NCI-H187 treated with DMSO at 0.1 percent for 48 hours (cell line): ENCODE results near the gene VDR.

Experiments
- DNase-seq: peaks from one replicate; lab custom pipeline; 2025; lab: John Stamatoyannopoulos, UW

The VDR gene

GRCh38 chr12:47870175-47870781 is 34.5 kb downstream of the VDR start:
- DNase-seq: no peak

GRCh38 chr12:47868552-47869031 is 36.2 kb downstream of the VDR start:
- no peak for DNase-seq

- DNase-seq: no peak
These were observed 36.8 kb downstream of the VDR start for GRCh38 chr12:47868041-47868440.

GRCh38 chr12:47867495-47867941 is 37.3 kb downstream of the VDR start:
- DNase-seq: no peak

- DNase-seq: no peak
These were observed 40.1 kb downstream of the VDR start for GRCh38 chr12:47864646-47865235.

GRCh38 chr12:47863985-47864384 is 40.8 kb downstream of the VDR start:
- no peak for DNase-seq

- no peak for DNase-seq
These were observed 41.3 kb downstream of the VDR start for GRCh38 chr12:47863467-47863866.

- no peak for DNase-seq
These were observed 41.9 kb downstream of the VDR start for GRCh38 chr12:47862881-47863280.

GRCh38 chr12:47862167-47862750 is 42.5 kb downstream of the VDR start:
- no peak for DNase-seq

- DNase-seq: no peak
These were observed 43.9 kb downstream of the VDR start for GRCh38 chr12:47860873-47861272.

- no peak for DNase-seq
These were observed 44.4 kb downstream of the VDR start for GRCh38 chr12:47860279-47860841.

- no peak for DNase-seq
These were observed 46.1 kb downstream of the VDR start for GRCh38 chr12:47858511-47859266.

GRCh38 chr12:47856721-47857575 is 47.8 kb downstream of the VDR start:
- no peak for DNase-seq

- DNase-seq: no peak
These were observed 48.7 kb downstream of the VDR start for GRCh38 chr12:47856094-47856493.

GRCh38 chr12:47855502-47855901 is 49.3 kb downstream of the VDR start:
- DNase-seq: no peak

- DNase-seq: no peak
These were observed 50.3 kb downstream of the VDR start for GRCh38 chr12:47854531-47854930.

GRCh38 chr12:47852096-47852571 is 52.7 kb downstream of the VDR start:
- DNase-seq: no peak

GRCh38 chr12:47851303-47851952 is 53.4 kb downstream of the VDR start:
- no peak for DNase-seq

GRCh38 chr12:47850153-47851084 is 54.4 kb downstream of the VDR start:
- no peak for DNase-seq

- no peak for DNase-seq
These were observed 55.5 kb downstream of the VDR start for GRCh38 chr12:47849261-47849660.
